ENCODE data around the gene TNS2. TPM values are rescaled to one million over a fixed set of nuclear protein-coding genes. Genes with fewer than 3 reads are reported as not detected.
A peak's percentile ranks its signal among the peaks of the same experiment; 100 is the strongest.
"Not testable (repeated sequence)": the region's sequence is repeated elsewhere in the genome, so short reads cannot be mapped to it uniquely, and the experiment has no call there.

Gene TNS2
- total RNA-seq, 1 experiment from 2014 or later = 11.5 TPM

DNA sequence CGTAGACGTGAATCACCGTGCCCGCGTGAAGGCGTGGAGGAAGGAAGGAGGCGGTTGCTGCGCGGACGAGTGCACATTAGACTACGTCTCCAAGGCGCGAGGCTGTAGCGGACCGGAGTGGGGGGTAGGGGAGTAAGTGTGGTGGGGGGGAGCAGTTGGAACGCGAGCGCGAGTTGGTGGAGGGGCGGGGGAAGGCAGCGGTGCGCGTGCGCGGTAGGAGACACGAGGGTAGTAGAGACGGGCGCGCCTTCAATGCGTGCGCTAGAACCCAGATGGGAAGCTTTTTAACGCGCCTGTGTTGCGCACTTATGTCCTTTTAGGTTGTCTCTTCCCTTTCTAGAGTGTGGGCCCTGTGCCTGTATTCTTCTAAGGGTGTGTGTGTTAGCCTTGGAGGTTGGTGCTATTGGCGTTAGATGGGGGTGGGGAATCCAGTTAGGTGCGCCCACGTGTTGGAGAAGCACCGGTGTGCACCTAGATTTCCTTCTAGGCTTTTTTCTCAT, 43.0 kb upstream of the TNS2 start:
- TF ChIP-seq EZH2 (IDR thresholded peaks at IDR 0.05; ENCODE audit: low read depth) = no peak
- TF ChIP-seq, protein P1, sequence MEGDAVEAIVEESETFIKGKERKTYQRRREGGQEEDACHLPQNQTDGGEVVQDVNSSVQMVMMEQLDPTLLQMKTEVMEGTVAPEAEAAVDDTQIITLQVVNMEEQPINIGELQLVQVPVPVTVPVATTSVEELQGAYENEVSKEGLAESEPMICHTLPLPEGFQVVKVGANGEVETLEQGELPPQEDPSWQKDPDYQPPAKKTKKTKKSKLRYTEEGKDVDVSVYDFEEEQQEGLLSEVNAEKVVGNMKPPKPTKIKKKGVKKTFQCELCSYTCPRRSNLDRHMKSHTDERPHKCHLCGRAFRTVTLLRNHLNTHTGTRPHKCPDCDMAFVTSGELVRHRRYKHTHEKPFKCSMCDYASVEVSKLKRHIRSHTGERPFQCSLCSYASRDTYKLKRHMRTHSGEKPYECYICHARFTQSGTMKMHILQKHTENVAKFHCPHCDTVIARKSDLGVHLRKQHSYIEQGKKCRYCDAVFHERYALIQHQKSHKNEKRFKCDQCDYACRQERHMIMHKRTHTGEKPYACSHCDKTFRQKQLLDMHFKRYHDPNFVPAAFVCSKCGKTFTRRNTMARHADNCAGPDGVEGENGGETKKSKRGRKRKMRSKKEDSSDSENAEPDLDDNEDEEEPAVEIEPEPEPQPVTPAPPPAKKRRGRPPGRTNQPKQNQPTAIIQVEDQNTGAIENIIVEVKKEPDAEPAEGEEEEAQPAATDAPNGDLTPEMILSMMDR (conservative IDR thresholded peaks at IDR 0.05) = no peak
- Histone ChIP-seq H3K4me1 (replicated peaks; ENCODE audit: insufficient read depth) (peaks cover 54% of the 10 kb centered on the region), H3K4me3 (peak overlapping the region; percentile 73), H3K27me3 (ENCODE audit: insufficient read depth, low read depth) (no peaks in the 10 kb centered on the region), H4K20me1 (ENCODE audit: insufficient read depth) (peaks cover 47% of the 10 kb centered on the region), H3K36me3 (ENCODE audit: low read depth) (peaks cover 32% of the 10 kb centered on the region; the same call in 1 of the 2 replicates), H3F3A (ENCODE audit: insufficient read depth, low read depth) (peaks cover 33% of the 10 kb centered on the region), H3K27ac (peak overlapping the region; percentile 92), H2AFZ (peak overlapping the region; percentile 16; the same call in 1 of the 2 replicates), H3K9me2 (ENCODE audit: insufficient read depth) (no peaks in the 10 kb centered on the region), H3K79me2 (ENCODE audit: low read depth) (peaks cover 71% of the 10 kb centered on the region), H3K9me3 (ENCODE audit: insufficient read depth, low read depth) (no peaks in the 10 kb centered on the region), H3K4me2 (peak overlapping the region; percentile 86)
- CTCF ChIA-PET = interaction anchor here (0.6 to 1.1 kb wide), 5 partner anchors 15 to 494 kb away, joined by 3 to 7 read pairs (median 3); partner anchors contain the start of gene TARBP2
- intact Hi-C loops (cut with micrococcal nuclease; ENCODE audit: unreplicated experiment) = loop anchor here (5.0 kb wide), 1 partner anchor 40 kb away; no protein-coding TSS in a partner anchor
- DNase-seq = peak; percentile 52 to 58
- POLR2A ChIA-PET (ENCODE audit: unreplicated experiment) = interaction anchor here (0.6 kb wide), 5 partner anchors 26 to 858 kb away, joined by 3 to 7 read pairs (median 5); partner anchors contain the start of gene ATP5MC2
- no TSS peak for BruUV-seq (replicated peaks)

DNA sequence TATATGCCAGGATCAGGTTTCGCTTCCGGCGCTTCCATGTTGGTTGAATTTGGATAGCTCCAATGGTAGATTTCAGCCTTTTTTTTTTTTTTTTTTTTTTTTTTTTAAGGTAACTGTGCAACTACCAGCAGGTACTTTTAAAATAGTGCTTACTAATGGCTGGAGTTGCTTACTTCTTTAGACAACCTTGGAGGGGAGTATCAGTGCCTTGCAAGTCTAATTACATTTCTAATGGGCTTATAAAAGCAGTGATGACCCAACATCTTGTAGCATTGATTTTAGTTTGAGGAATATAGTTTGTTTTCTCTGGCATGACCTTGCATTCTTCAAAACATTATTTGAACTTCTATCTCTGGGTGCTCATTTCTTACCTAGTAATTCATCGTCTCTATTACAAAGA, 42.5 kb upstream of the TNS2 start:
- Histone ChIP-seq H3K36me3 (ENCODE audit: low read depth) (peaks cover 32% of the 10 kb centered on the region; the same call in 1 of the 2 replicates), H3K27ac (peak overlapping the region; percentile 92), H2AFZ (0 out of 2 replicates have a peak overlapping the region, but pooled peaks have one; percentile 16), H3K9me2 (ENCODE audit: insufficient read depth) (no peaks in the 10 kb centered on the region), H3K79me2 (ENCODE audit: low read depth) (peaks cover 76% of the 10 kb centered on the region), H3K4me2 (peak overlapping the region; percentile 86), H3K9me3 (ENCODE audit: insufficient read depth, low read depth) (no peaks in the 10 kb centered on the region), H3K27me3 (ENCODE audit: insufficient read depth, low read depth) (no peaks in the 10 kb centered on the region), H3F3A (ENCODE audit: insufficient read depth, low read depth) (peaks cover 38% of the 10 kb centered on the region), H3K4me1 (replicated peaks; ENCODE audit: insufficient read depth) (peaks cover 55% of the 10 kb centered on the region), H4K20me1 (ENCODE audit: insufficient read depth) (peaks cover 52% of the 10 kb centered on the region), H3K4me3 (peak overlapping the region; percentile 73)
- TF ChIP-seq, protein P1 (conservative IDR thresholded peaks at IDR 0.05) = no peak
- no peak for TF ChIP-seq EZH2 (IDR thresholded peaks at IDR 0.05; ENCODE audit: low read depth)
- ChIA-PET CTCF (interaction anchor here (0.7 to 1.1 kb wide), 3 partner anchors 14 to 47 kb away, joined by 3 read pairs; no protein-coding TSS in a partner anchor), POLR2A (ENCODE audit: unreplicated experiment) (interaction anchor here (0.6 kb wide), 2 partner anchors 27 to 112 kb away, joined by 3 read pairs; no protein-coding TSS in a partner anchor)
- no TSS peak for BruUV-seq (replicated peaks)
- DNase-seq = no peak
- intact Hi-C loops (cut with micrococcal nuclease; ENCODE audit: unreplicated experiment) = loop anchor here (5.0 kb wide), 1 partner anchor 40 kb away; no protein-coding TSS in a partner anchor

DNA sequence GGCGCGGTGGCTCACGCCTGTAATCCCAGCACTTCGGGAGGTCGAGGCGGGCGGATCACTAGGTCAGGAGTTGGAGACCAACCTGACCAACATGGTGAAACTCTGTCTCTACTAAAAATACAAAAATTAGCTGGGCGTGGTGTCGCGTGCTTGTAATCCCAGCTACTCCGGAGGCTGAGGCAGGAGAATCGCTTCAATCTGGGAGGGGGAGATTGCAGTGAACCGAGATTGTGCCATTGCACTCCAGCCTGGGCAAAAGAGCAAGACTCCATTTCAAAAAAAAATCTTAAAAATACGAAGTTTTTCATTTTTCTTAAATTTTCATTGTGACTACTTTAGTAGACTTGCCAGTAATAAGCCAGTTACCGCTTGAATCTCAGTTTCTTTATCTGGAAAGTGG, 41.1 kb upstream of the TNS2 start:
- H3K9me3 ChIP-seq (ENCODE audit: insufficient read depth, low read depth); H3K9me2 ChIP-seq (ENCODE audit: insufficient read depth); DNase-seq; H2AFZ ChIP-seq; CTCF ChIA-PET; BruUV-seq (replicated peaks); H3K27me3 ChIP-seq (ENCODE audit: insufficient read depth, low read depth); POLR2A ChIA-PET (ENCODE audit: unreplicated experiment): not testable (repeated sequence)
- Histone ChIP-seq H3K79me2 (ENCODE audit: low read depth) (peaks cover 90% of the 10 kb centered on the region), H3F3A (ENCODE audit: insufficient read depth, low read depth) (peaks cover 50% of the 10 kb centered on the region), H4K20me1 (ENCODE audit: insufficient read depth) (peaks cover 66% of the 10 kb centered on the region), H3K4me3 (peak overlapping the region; percentile 73), H3K36me3 (ENCODE audit: low read depth) (peaks cover 39% of the 10 kb centered on the region), H3K27ac (peak overlapping the region; percentile 92), H3K4me1 (replicated peaks; ENCODE audit: insufficient read depth) (peaks cover 55% of the 10 kb centered on the region), H3K4me2 (peak overlapping the region; percentile 86)
- intact Hi-C loops (cut with micrococcal nuclease; ENCODE audit: unreplicated experiment) = loop anchor here (5.0 kb wide), 1 partner anchor 39 kb away; no protein-coding TSS in a partner anchor

Measured in PC-9 (cell line).